Gastrocnemius medialis (tissue), 4 donors: ENCODE results near the gene SLX4IP. TPM values are rescaled to one million over a fixed set of nuclear protein-coding genes. Genes with fewer than 3 reads are reported as not detected.

Experiments used
- ATAC-seq, 2 donors: fragments of 150-250 bp; one replicate each; pipeline ENCODE4 v1.9.1; 2016
- DNase-seq, 2 donors: peaks; one replicate each; pipeline ENCODE4 v3.0.0-alpha.2; 2019
- H3K27ac ChIP-seq, 4 donors: fragments of 200-600 bp; sonication (generic); 1 replicate in 1 of 4; 2 replicates in 3 of 4; pipeline ENCODE4 v1.5.1; 2016 to 2018; ENCODE audit warnings: mild to moderate bottlenecking in 2 of 4, moderate library complexity in 1 of 4
- H3K27me3 ChIP-seq, 3 donors: fragments of 200-600 bp; sonication (generic) in 2 of 3; 1 replicate in 1 of 3; 2 replicates in 2 of 3; pipeline versions ENCODE4 v1.5.1 to v1.6.0; 2016 to 2019; ENCODE audit warnings: mild to moderate bottlenecking in 1 of 3, moderate library complexity in 1 of 3
- H3K36me3 ChIP-seq, 2 donors: fragments of 200-600 bp; sonication (generic) in 1 of 2; one replicate each; pipeline ENCODE4 v1.5.1; 2017 to 2018
- H3K4me1 ChIP-seq, 2 donors: fragments of 200-600 bp; sonication (generic) in 1 of 2; one replicate each; pipeline ENCODE4 v1.5.1; 2016 to 2017; ENCODE audit warnings: mild to moderate bottlenecking in 2 of 2
- H3K4me3 ChIP-seq, 4 donors: fragments of 200-600 bp; sonication (generic) in 3 of 4; 1 replicate in 1 of 4; 2 replicates in 3 of 4; pipeline ENCODE4 v1.5.1; 2016 to 2019; ENCODE audit warnings: mild to moderate bottlenecking in 2 of 4
- H3K9me3 ChIP-seq, 3 donors: fragments of 200-600 bp; sonication (generic) in 2 of 3; 1 replicate in 1 of 3; 2 replicates in 2 of 3; pipeline ENCODE4 v1.5.1; 2016 to 2019
- POLR2A ChIP-seq, 2 donors: fragments of 450-650 bp; IDR thresholded peaks; one replicate each; pipeline ENCODE4 v1.6.1; 2017; ENCODE audit warnings: antibody characterized with exemption in 2 of 2, mild to moderate bottlenecking in 2 of 2, moderate library complexity in 2 of 2
- in situ Hi-C, 4 donors: fragments of 200-750 bp; cut with MboI; loops; one replicate each; pipeline versions ENCODE4 v1.15.0 to v1.8.0; 2017; ENCODE audit warnings: low sequenced_read_pairs in 4 of 4
- intact Hi-C: fragments of 100-400 bp; cut with DNase I; formaldehyde crosslinking; loops from one replicate; pipeline ENCODE4 v1.15.1; 2023; ENCODE audit warnings: low total_unique reads
- microRNA-seq, 2 donors: library from miRNA; unstranded; fragments of <30 nt; microRNA quantifications; one replicate each; pipeline ENCODE4, GENCODE V29; 2016; ENCODE audit warnings: borderline replicate concordance in 2 of 2
- total RNA-seq, 4 donors: library from RNA; depleted of rRNA; stranded (reverse); fragments of >200 nt; gene quantifications; one replicate each; pipeline versions ENCODE4 v1.1.0 to v1.2.3, GENCODE V29; 2016
- TF ChIP-seq, protein P1 (sequence below), 5 experiments: fragments of 450-650 bp in 3 of 5; fragments of 200-600 bp in 2 of 5; sonication (generic) in 2 of 5; IDR thresholded peaks in 4 of 5; conservative IDR thresholded peaks in 1 of 5; 1 replicate in 4 of 5; 2 replicates in 1 of 5; pipeline ENCODE4 v1.5.1; 2016 to 2019; ENCODE audit warnings: antibody characterized with exemption in 5 of 5, mild to moderate bottlenecking in 3 of 5, moderate library complexity in 3 of 5

SLX4IP gene
- total RNA-seq, 4 donors from 2014 or later = 0.22 to 1.3 (median 0.71) TPM

DNA sequence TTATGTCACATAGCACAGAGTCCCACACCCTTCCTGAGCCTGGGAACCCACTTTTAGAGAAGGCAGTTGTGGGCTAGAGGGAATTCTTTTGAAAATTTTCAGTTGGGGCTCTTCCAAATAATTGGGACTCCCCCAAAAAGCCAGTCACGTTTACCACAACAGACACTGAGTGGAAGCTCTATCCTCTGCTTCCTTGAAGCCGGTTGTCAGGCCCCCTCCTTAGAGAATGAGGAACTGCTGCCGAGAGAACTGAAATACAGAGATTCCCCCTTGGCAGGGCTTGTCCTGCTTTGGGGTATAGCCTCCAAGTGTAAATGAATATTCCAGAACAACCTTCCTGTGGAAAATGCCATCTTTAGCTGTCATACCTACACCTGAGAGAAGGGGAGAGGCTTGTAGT is 241.4 kb downstream of the SLX4IP start:
- H3K27me3 ChIP-seq = no peaks in the 10 kb centered on the region
- no peaks in the 10 kb centered on the region for H3K36me3 ChIP-seq
- DNase-seq = no peak
- intact Hi-C loops (loop anchor here (10.0 kb wide), 1 partner anchor 868 kb away; no protein-coding TSS in a partner anchor), in situ Hi-C loops (loop anchor here in 2 of 4 donors (10.0 to 25.0 kb wide), 3 partner anchors 528 to 861 kb away; no protein-coding TSS in a partner anchor)
- H3K4me3 ChIP-seq = no peak overlapping the region
- H3K4me1 ChIP-seq = peaks cover 0 to 7% of the 10 kb centered on the region in 2 donors
- no peak for ATAC-seq
- TF ChIP-seq POLR2A (IDR thresholded peaks at IDR 0.05) = no peak
- TF ChIP-seq, protein P1, sequence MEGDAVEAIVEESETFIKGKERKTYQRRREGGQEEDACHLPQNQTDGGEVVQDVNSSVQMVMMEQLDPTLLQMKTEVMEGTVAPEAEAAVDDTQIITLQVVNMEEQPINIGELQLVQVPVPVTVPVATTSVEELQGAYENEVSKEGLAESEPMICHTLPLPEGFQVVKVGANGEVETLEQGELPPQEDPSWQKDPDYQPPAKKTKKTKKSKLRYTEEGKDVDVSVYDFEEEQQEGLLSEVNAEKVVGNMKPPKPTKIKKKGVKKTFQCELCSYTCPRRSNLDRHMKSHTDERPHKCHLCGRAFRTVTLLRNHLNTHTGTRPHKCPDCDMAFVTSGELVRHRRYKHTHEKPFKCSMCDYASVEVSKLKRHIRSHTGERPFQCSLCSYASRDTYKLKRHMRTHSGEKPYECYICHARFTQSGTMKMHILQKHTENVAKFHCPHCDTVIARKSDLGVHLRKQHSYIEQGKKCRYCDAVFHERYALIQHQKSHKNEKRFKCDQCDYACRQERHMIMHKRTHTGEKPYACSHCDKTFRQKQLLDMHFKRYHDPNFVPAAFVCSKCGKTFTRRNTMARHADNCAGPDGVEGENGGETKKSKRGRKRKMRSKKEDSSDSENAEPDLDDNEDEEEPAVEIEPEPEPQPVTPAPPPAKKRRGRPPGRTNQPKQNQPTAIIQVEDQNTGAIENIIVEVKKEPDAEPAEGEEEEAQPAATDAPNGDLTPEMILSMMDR (IDR thresholded peaks at IDR 0.05 in 4 of 5, conservative IDR thresholded peaks at IDR 0.05 in 1 of 5) = no peak
- H3K27ac ChIP-seq = no peak overlapping the region
- H3K9me3 ChIP-seq = no peaks in the 10 kb centered on the region

Small RNAs within 50 kb of the gene (microRNA-seq; reads per million reads assigned to microRNA genes)
- 0 reads per million in 2 donors for gene MIR6870

Other genes with a start within 250 kb of the SLX4IP start
- gene SNAP25, start 216.5 kb upstream of the SLX4IP start, total RNA-seq = under 1 TPM in 1 of 4 donors, not detected in 3; 0.23 TPM
- 10 to 100 TPM in 3 of 4 donors, 1 to 10 TPM in 1; 8.1 to 15.2 (median 14.6) TPM for gene MKKS, start 1.1 kb upstream of the SLX4IP start, total RNA-seq
- 10 to 100 TPM; 10.3 to 19.6 (median 13.2) TPM for gene JAG1, start 238.7 kb downstream of the SLX4IP start, total RNA-seq